IMR-90 (cell line): Measurements from ENCODE around the gene AHNAK. TPM values are rescaled to one million over a fixed set of nuclear protein-coding genes. Genes with fewer than 3 reads are reported as not detected.

ENCODE experiments used
- ATAC-seq: fragments of 200-7000 bp; cut with Tn5 transposase; 2 replicates; pipeline ENCODE4 v1.9.1; 2020; ENCODE audit warnings: low read depth, mild to moderate bottlenecking, moderate library complexity
- BruUV-seq: library from RNA; stranded (reverse); fragments of 400-500 nt; replicated peaks from 2 replicates; lab custom pipeline; 2021; lab: Mats Ljungman, UMichigan
- CTCF ChIA-PET: fragments of 300-600 bp; formaldehyde crosslinking; extraction: SDS; loops from one replicate; lab custom pipeline; 2021; ENCODE audit warnings: antibody characterized with exemption; lab: Yijun Ruan, JAX
- POLR2A ChIA-PET: fragments of 300-600 bp; sonication (Branson Sonifier 250); formaldehyde crosslinking; loops from one replicate; lab custom pipeline; 2022; ENCODE audit warnings: antibody characterized with exemption; ENCODE audit not compliant: unreplicated experiment; lab: Charles Lee
- DNase-seq: peaks from one replicate; pipeline ENCODE4 v3.0.0; 2013
- H2AFZ ChIP-seq: replicated peaks from 2 replicates; pipeline ENCODE3; 2013; ENCODE audit warnings: low read length, mild to moderate bottlenecking; ENCODE audit not compliant: poor library complexity
- H2AK5ac ChIP-seq: 2 replicates; pipeline ENCODE4 v1.6.1; 2013; ENCODE audit warnings: low read depth, low read length, inconsistent platforms
- H2AK9ac ChIP-seq: replicated peaks from 2 replicates; pipeline ENCODE3; 2013; ENCODE audit warnings: mild to moderate bottlenecking, low read depth, low read length, moderate library complexity; ENCODE audit not compliant: poor library complexity
- H2BK120ac ChIP-seq: 2 replicates; pipeline ENCODE4 v1.6.1; 2013; ENCODE audit warnings: low read depth, low read length, inconsistent platforms
- H2BK15ac ChIP-seq: 3 replicates; pipeline ENCODE4 v1.6.1; 2013; ENCODE audit warnings: low read depth, low read length, inconsistent platforms
- H2BK20ac ChIP-seq: 2 replicates; pipeline ENCODE4 v1.6.1; 2013; ENCODE audit warnings: low read depth, mild to moderate bottlenecking, inconsistent platforms, low read length, moderate library complexity
- H2BK5ac ChIP-seq: 2 replicates; pipeline ENCODE4 v1.6.1; 2013; ENCODE audit warnings: mild to moderate bottlenecking, low read depth, low read length, inconsistent platforms; ENCODE audit not compliant: poor library complexity, severe bottlenecking
- H3K14ac ChIP-seq: replicated peaks from 2 replicates; pipeline ENCODE4 v1.6.1; 2013; ENCODE audit warnings: low read depth, low read length, inconsistent platforms
- H3K18ac ChIP-seq: 2 replicates; pipeline ENCODE4 v1.6.1; 2013; ENCODE audit warnings: low read depth, low read length, control low read depth
- H3K23ac ChIP-seq: 2 replicates; pipeline ENCODE4 v1.6.1; 2013; ENCODE audit warnings: low read depth, low read length, inconsistent platforms
- H3K27ac ChIP-seq: 2 replicates; pipeline ENCODE4 v1.5.1; 2013; ENCODE audit warnings: mild to moderate bottlenecking, control low read depth, low read length; ENCODE audit not compliant: insufficient read depth
- H3K27me3 ChIP-seq: 2 replicates; pipeline ENCODE4 v1.6.1; 2013; ENCODE audit warnings: low read length; ENCODE audit not compliant: control insufficient read depth, insufficient read depth
- H3K36me3 ChIP-seq: 2 replicates; pipeline ENCODE4 v1.6.1; 2013; ENCODE audit warnings: low read length, mixed read lengths; ENCODE audit not compliant: control insufficient read depth, insufficient read depth
- H3K4ac ChIP-seq: 2 replicates; pipeline ENCODE4 v1.6.1; 2013; ENCODE audit warnings: low read depth, low read length, inconsistent platforms
- H3K4me1 ChIP-seq: 2 replicates; pipeline ENCODE4 v1.6.1; 2013; ENCODE audit warnings: low read length, mixed read lengths; ENCODE audit not compliant: control insufficient read depth, insufficient read depth
- H3K4me2 ChIP-seq: 2 replicates; pipeline ENCODE4 v1.6.1; 2013; ENCODE audit warnings: low read depth, mild to moderate bottlenecking, control low read depth, low read length, moderate library complexity
- H3K4me3 ChIP-seq: 2 replicates; pipeline ENCODE4 v1.5.1; 2013; ENCODE audit warnings: low read depth, mild to moderate bottlenecking, control low read depth, low read length, moderate library complexity; ENCODE audit not compliant: insufficient read depth
- H3K56ac ChIP-seq: 2 replicates; pipeline ENCODE4 v1.6.1; 2013; ENCODE audit warnings: low read length, inconsistent platforms; ENCODE audit not compliant: insufficient read depth; ENCODE audit errors: extremely low read depth
- H3K79me1 ChIP-seq, 2 experiments: 2 replicates each; pipeline ENCODE4 v1.6.1; 2013; ENCODE audit warnings: low read length in 2 of 2, inconsistent platforms in 1 of 2, low read depth in 1 of 2
- H3K9ac ChIP-seq: 2 replicates; pipeline ENCODE4 v1.6.1; 2013; ENCODE audit warnings: low read depth, low read length, control low read depth
- H3K9me1 ChIP-seq: 2 replicates; pipeline ENCODE4 v1.6.1; 2013; ENCODE audit warnings: low read length, inconsistent platforms; ENCODE audit not compliant: insufficient read depth
- H3K9me3 ChIP-seq: 2 replicates; pipeline ENCODE4 v1.6.1; 2013; ENCODE audit warnings: low read length; ENCODE audit not compliant: control insufficient read depth, insufficient read depth
- H4K20me1 ChIP-seq: 2 replicates; pipeline ENCODE4 v1.6.1; 2013; ENCODE audit warnings: low read length, inconsistent platforms; ENCODE audit not compliant: insufficient read depth
- H4K5ac ChIP-seq: 2 replicates; pipeline ENCODE4 v1.6.1; 2013; ENCODE audit warnings: mild to moderate bottlenecking, low read depth, low read length, control low read depth
- H4K8ac ChIP-seq, 2 experiments: 2 replicates each; pipeline ENCODE4 v1.6.1; 2013; ENCODE audit warnings: low read depth in 2 of 2, low read length in 2 of 2, control low read depth in 1 of 2, inconsistent platforms in 1 of 2
- H4K91ac ChIP-seq: 2 replicates; pipeline ENCODE4 v1.6.1; 2013; ENCODE audit warnings: low read depth, low read length, inconsistent platforms; ENCODE audit not compliant: insufficient read depth
- BHLHE40 ChIP-seq: fragments of 150-350 bp; IDR thresholded peaks from 2 replicates; pipeline ENCODE4 v1.6.1; 2016; ENCODE audit warnings: mild to moderate bottlenecking, low read depth, low read length
- CEBPB ChIP-seq: IDR thresholded peaks from 2 replicates; pipeline ENCODE4 v1.6.1; 2012; ENCODE audit warnings: low read depth, low read length, improper control_type of control experiment
- CHD1 ChIP-seq: IDR thresholded peaks from 2 replicates; pipeline ENCODE4 v1.6.1; 2012; ENCODE audit warnings: low read depth, low read length, improper control_type of control experiment
- MAZ ChIP-seq: IDR thresholded peaks from 2 replicates; pipeline ENCODE4 v1.6.1; 2012; ENCODE audit warnings: low read depth, mild to moderate bottlenecking, low read length, improper control_type of control experiment, moderate library complexity, borderline replicate concordance
- MXI1 ChIP-seq: IDR thresholded peaks from 2 replicates; pipeline ENCODE4 v1.6.1; 2012; ENCODE audit warnings: low read depth, mild to moderate bottlenecking, low read length, moderate library complexity, borderline replicate concordance
- NFE2L2 ChIP-seq: fragments of 150-350 bp; IDR thresholded peaks from 2 replicates; pipeline ENCODE4 v1.6.1; 2016; ENCODE audit warnings: low read depth, mild to moderate bottlenecking, low read length
- RAD21 ChIP-seq: IDR thresholded peaks from 2 replicates; pipeline ENCODE4 v1.6.1; 2012; ENCODE audit warnings: low read length, improper control_type of control experiment
- RCOR1 ChIP-seq: IDR thresholded peaks from 2 replicates; pipeline ENCODE4 v1.6.1; 2012; ENCODE audit warnings: mild to moderate bottlenecking, low read length, improper control_type of control experiment; ENCODE audit not compliant: insufficient replicate concordance
- SMC3 ChIP-seq: fragments of 150-350 bp; IDR thresholded peaks from 2 replicates; pipeline ENCODE4 v1.6.1; 2016; ENCODE audit warnings: low read depth, mild to moderate bottlenecking, antibody characterized with exemption, low read length, moderate library complexity
- WGBS, 2 experiments: methylation state at CpG; one replicate each; pipeline versions ENCODE4 v1.1.5 to v1.1.7; 2013; ENCODE audit warnings: missing lambda C conversion rate in 2 of 2; ENCODE audit not compliant: insufficient read length in 1 of 2; ENCODE audit errors: extremely low coverage in 2 of 2; 5-methylcytosine and 5-hydroxymethylcytosine counted together
- dilution Hi-C: fragments of 300-500 bp; cut with HindIII; formaldehyde crosslinking; loops from one replicate; pipeline ENCODE4 v1.14.3; 2018; ENCODE audit warnings: low sequenced_read_pairs; ENCODE audit not compliant: unreplicated experiment
- in situ Hi-C: fragments of 300-500 bp; cut with MboI; formaldehyde crosslinking; loops from 3 replicates; pipeline ENCODE4 v1.14.3; 2019; ENCODE audit warnings: low sequenced_read_pairs, inconsistent platforms, mixed read lengths
- intact Hi-C: fragments of 100-400 bp; cut with micrococcal nuclease; formaldehyde crosslinking; loops from 2 replicates; pipeline ENCODE4 v1.10.0; 2022
- polyA plus RNA-seq, 3 experiments: library from polyadenylated mRNA; depleted of rRNA; stranded (reverse); fragments of >200 nt; gene quantifications; 2 replicates each; pipeline ENCODE4 v1.2.3, GENCODE V29; 2012; ENCODE audit warnings: low replicate concordance in 1 of 3
- total RNA-seq: library from RNA; depleted of rRNA; stranded (reverse); fragments of >200 nt; gene quantifications from 2 replicates; pipeline ENCODE4 v1.2.3, GENCODE V29; 2012
- TF ChIP-seq, protein P1 (sequence below): fragments of 150-350 bp; IDR thresholded peaks from 2 replicates; pipeline ENCODE4 v1.6.1; 2016; ENCODE audit warnings: low read depth, mild to moderate bottlenecking, low read length, moderate library complexity, borderline replicate concordance
- TF ChIP-seq, protein P2 (sequence below): fragments of 150-350 bp; IDR thresholded peaks from 2 replicates; pipeline ENCODE4 v1.6.1; 2017; ENCODE audit warnings: mild to moderate bottlenecking, antibody characterized with exemption, low read length, low read depth

The AHNAK gene
- total and polyA plus RNA-seq, 2 of the 4 experiments (the other 2 are of a cell fraction): 95.1 to 695 TPM

GRCh38 chr11:62444835-62445234, 101.8 kb downstream of the AHNAK start:
- peaks cover 25% of the 10 kb centered on the region for H3K4me1 ChIP-seq
- peak overlapping the region; percentile 68 for H3K4me2 ChIP-seq
- H4K20me1 ChIP-seq: no peaks in the 10 kb centered on the region
- no TSS peak for BruUV-seq
- peaks cover 20% of the 10 kb centered on the region for H3K9me1 ChIP-seq
- no peak for TF ChIP-seq RAD21
- TF ChIP-seq MAZ: 0 out of 2 replicates have a peak, but pooled peaks have one; percentile 3
- no peak for TF ChIP-seq NFE2L2
- no peak for TF ChIP-seq MXI1
- TF ChIP-seq, protein P1, sequence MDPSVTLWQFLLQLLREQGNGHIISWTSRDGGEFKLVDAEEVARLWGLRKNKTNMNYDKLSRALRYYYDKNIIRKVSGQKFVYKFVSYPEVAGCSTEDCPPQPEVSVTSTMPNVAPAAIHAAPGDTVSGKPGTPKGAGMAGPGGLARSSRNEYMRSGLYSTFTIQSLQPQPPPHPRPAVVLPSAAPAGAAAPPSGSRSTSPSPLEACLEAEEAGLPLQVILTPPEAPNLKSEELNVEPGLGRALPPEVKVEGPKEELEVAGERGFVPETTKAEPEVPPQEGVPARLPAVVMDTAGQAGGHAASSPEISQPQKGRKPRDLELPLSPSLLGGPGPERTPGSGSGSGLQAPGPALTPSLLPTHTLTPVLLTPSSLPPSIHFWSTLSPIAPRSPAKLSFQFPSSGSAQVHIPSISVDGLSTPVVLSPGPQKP: no peak
- TF ChIP-seq CEBPB: no peak
- TF ChIP-seq, protein P2, sequence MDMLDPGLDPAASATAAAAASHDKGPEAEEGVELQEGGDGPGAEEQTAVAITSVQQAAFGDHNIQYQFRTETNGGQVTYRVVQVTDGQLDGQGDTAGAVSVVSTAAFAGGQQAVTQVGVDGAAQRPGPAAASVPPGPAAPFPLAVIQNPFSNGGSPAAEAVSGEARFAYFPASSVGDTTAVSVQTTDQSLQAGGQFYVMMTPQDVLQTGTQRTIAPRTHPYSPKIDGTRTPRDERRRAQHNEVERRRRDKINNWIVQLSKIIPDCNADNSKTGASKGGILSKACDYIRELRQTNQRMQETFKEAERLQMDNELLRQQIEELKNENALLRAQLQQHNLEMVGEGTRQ: peak; percentile 45
- TF ChIP-seq BHLHE40: peak; percentile 24; the same call in 1 of the 2 replicates
- TF ChIP-seq RCOR1: no peak
- no peak for TF ChIP-seq SMC3
- no peak for TF ChIP-seq CHD1
- peaks cover 0 to 26% of the 10 kb centered on the region in 2 experiments; a peak in 3 of 4 replicates for H3K79me1 ChIP-seq
- peak overlapping the region; percentile 86 for H3K14ac ChIP-seq
- H2BK120ac ChIP-seq: peak overlapping the region; percentile 91
- peak overlapping the region; percentile 93 for H2AFZ ChIP-seq
- peak overlapping the region; percentile 51 for H2BK20ac ChIP-seq
- H2AK5ac ChIP-seq: peak overlapping the region; percentile 88
- H3K9me3 ChIP-seq: no peaks in the 10 kb centered on the region
- H3K4me3 ChIP-seq: no peak overlapping the region
- WGBS, 2 experiments: 20% methylated on average over 1 of the region's 9 CpGs; no CpG with 5 or more reads in 1 of the 2 experiments
- DNase-seq (no peak), ATAC-seq (peak; percentile 35)
- peak overlapping the region; percentile 45 for H3K56ac ChIP-seq
- peak overlapping the region; percentile 66 for H3K18ac ChIP-seq
- in situ Hi-C loops: no loop called here
- POLR2A ChIA-PET: interaction anchor here (0.6 kb wide), 1 partner anchor 106 kb away, joined by 3 read pairs; no protein-coding TSS in a partner anchor
- peak overlapping the region; percentile 39 for H2BK5ac ChIP-seq
- H4K5ac ChIP-seq: peak overlapping the region; percentile 77
- intact Hi-C loops: no loop called here
- CTCF ChIA-PET: interaction anchor here (0.6 to 1.5 kb wide), 4 partner anchors 17 to 97 kb away, joined by 3 to 7 read pairs (median 4); no protein-coding TSS in a partner anchor
- dilution Hi-C loops: no loop called here
- H3K4ac ChIP-seq: peak overlapping the region; percentile 91
- peak overlapping the region; percentile 94; the same call in 2 of the 3 replicates for H2BK15ac ChIP-seq
- H3K36me3 ChIP-seq: no peaks in the 10 kb centered on the region
- peak overlapping the region; percentile 86 for H3K23ac ChIP-seq
- peak overlapping the region; percentile 90 for H2AK9ac ChIP-seq
- H4K91ac ChIP-seq: peak overlapping the region; percentile 90
- peak overlapping the region; percentile 77 for H3K27ac ChIP-seq
- peak overlapping the region; percentile 9; the same call in 1 of the 2 replicates for H3K9ac ChIP-seq
- H3K27me3 ChIP-seq: no peaks in the 10 kb centered on the region
- H4K8ac ChIP-seq: peak overlapping the region; percentile 80 to 95
